OCI-LY1 (cell line): ENCODE measurements around the gene REG4.

Source experiments
- H2AFZ ChIP-seq: fragments of 200-600 bp; sonication (generic), shearing (Covaris generic); 2 replicates; pipeline ENCODE4 v1.6.0; 2014; ENCODE audit warnings: antibody characterized with exemption, mild to moderate bottlenecking, low read length
- H3F3A ChIP-seq: fragments of 200-600 bp; sonication (generic), shearing (Covaris generic); 2 replicates; pipeline ENCODE4 v1.6.0; 2014; ENCODE audit warnings: mild to moderate bottlenecking, antibody characterized with exemption, low read length, moderate library complexity; ENCODE audit not compliant: insufficient read depth
- H3K27ac ChIP-seq: fragments of 200-600 bp; sonication (generic); 2 replicates; pipeline ENCODE4 v1.5.1; 2014; ENCODE audit warnings: low read length, mixed run types, mild to moderate bottlenecking, low read depth; ENCODE audit not compliant: poor library complexity, severe bottlenecking
- H3K27me3 ChIP-seq: fragments of 200-600 bp; sonication (generic); 2 replicates; pipeline ENCODE4 v1.6.0; 2014; ENCODE audit warnings: antibody characterized with exemption, mild to moderate bottlenecking, low read length, moderate library complexity; ENCODE audit not compliant: insufficient read depth
- H3K36me3 ChIP-seq: fragments of 200-600 bp; sonication (generic); 2 replicates; pipeline ENCODE4 v1.6.1; 2014; ENCODE audit warnings: mild to moderate bottlenecking, antibody characterized with exemption, low read length, moderate library complexity, mixed read lengths; ENCODE audit not compliant: insufficient read depth
- H3K4me1 ChIP-seq: fragments of 200-600 bp; sonication (generic); 2 replicates; pipeline ENCODE4 v1.5.1; 2014; ENCODE audit warnings: mild to moderate bottlenecking, low read length, moderate library complexity; ENCODE audit not compliant: insufficient read depth, severe bottlenecking
- H3K4me2 ChIP-seq: fragments of 200-600 bp; sonication (generic), shearing (Covaris generic); 2 replicates; pipeline ENCODE4 v1.6.1; 2014; ENCODE audit warnings: low read length
- H3K4me3 ChIP-seq: fragments of 200-600 bp; sonication (generic); 2 replicates; pipeline ENCODE4 v1.5.1; 2014; ENCODE audit warnings: low read length, low read depth, mild to moderate bottlenecking, mixed read lengths; ENCODE audit not compliant: poor library complexity, severe bottlenecking
- H3K79me2 ChIP-seq: fragments of 200-600 bp; shearing (Covaris generic); 2 replicates; pipeline ENCODE4 v1.6.1; 2016; ENCODE audit warnings: mixed run types, low read length, mixed read lengths; ENCODE audit not compliant: insufficient read depth
- H3K9ac ChIP-seq: fragments of 200-600 bp; sonication (generic), shearing (Covaris generic); 2 replicates; pipeline ENCODE4 v1.6.1; 2014; ENCODE audit warnings: mild to moderate bottlenecking, low read length, mixed read lengths
- H3K9me2 ChIP-seq: fragments of 200-600 bp; sonication (generic), shearing (Covaris generic); 2 replicates; pipeline ENCODE4 v1.6.1; 2014; ENCODE audit warnings: low read depth, mild to moderate bottlenecking, low read length, mixed read lengths
- H3K9me3 ChIP-seq: fragments of 200-600 bp; shearing (Covaris generic); 2 replicates; pipeline ENCODE4 v1.6.1; 2014; ENCODE audit warnings: low read length, mixed read lengths
- H4K20me1 ChIP-seq: fragments of 200-600 bp; sonication (generic), shearing (Covaris generic); 2 replicates; pipeline ENCODE4 v1.6.0; 2016; ENCODE audit warnings: mild to moderate bottlenecking, low read length; ENCODE audit not compliant: insufficient read depth
- EZH2 ChIP-seq: fragments of 200-600 bp; sonication (generic), shearing (Covaris generic); IDR thresholded peaks from 2 replicates; pipeline ENCODE4 v1.8.0; 2017; ENCODE audit warnings: borderline replicate concordance, mixed run types, mild to moderate bottlenecking, antibody characterized with exemption, low read length, moderate library complexity, mixed read lengths
- TF ChIP-seq, protein P1 (sequence below): fragments of 200-600 bp; sonication (generic), shearing (Covaris generic); IDR thresholded peaks from 2 replicates; pipeline ENCODE4 v1.5.1; 2017; ENCODE audit warnings: mild to moderate bottlenecking, antibody characterized with exemption, low read length, moderate library complexity, mixed read lengths

The REG4 gene

DNA sequence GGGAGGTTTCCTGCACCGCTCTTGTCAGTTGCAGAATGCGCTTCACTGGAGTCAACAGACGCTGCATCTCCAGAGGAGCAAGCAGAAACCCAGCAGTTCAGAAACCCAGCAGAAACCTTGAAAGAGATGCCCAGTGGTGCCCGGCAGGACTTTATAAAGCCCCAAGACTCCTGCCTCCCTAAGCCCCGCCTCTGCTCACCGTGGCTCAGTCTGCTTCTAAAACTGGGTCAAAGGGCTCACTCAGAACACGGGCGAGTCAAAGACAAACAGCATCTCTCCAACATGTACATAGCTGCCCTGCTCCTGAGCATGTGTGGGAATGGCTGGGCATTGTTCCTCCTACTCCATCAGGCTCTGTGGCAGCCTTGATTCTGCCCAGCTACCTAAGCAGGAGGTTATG lies 42.5 kb downstream of the REG4 start, which contains the start of gene HMGCS2:
TSS of gene HMGCS2 (minus strand) at position 128 of the 400 bp plus-strand sequence. CDS start at position 67, 61 bp downstream.
- Histone ChIP-seq H4K20me1 (no peaks in the 10 kb centered on the region), H2AFZ (no peak within 1 kb of the TSS), H3K36me3 (no peaks in the 10 kb centered on the region), H3K9me2 (no peaks in the 10 kb centered on the region), H3K9me3 (no peaks in the 10 kb centered on the region), H3K27ac (no peak within 1 kb of the TSS), H3K27me3 (0 out of 2 replicates have a peak, but pooled peaks cover 5% of the 10 kb centered on the region), H3K79me2 (no peaks in the 10 kb centered on the region), H3K4me2 (no peak within 1 kb of the TSS), H3F3A (no peaks in the 10 kb centered on the region), H3K9ac (no peak within 1 kb of the TSS), H3K4me1 (no peaks in the 10 kb centered on the region), H3K4me3 (no peak within 1 kb of the TSS)
- TF ChIP-seq EZH2 = no peak
- TF ChIP-seq, protein P1, sequence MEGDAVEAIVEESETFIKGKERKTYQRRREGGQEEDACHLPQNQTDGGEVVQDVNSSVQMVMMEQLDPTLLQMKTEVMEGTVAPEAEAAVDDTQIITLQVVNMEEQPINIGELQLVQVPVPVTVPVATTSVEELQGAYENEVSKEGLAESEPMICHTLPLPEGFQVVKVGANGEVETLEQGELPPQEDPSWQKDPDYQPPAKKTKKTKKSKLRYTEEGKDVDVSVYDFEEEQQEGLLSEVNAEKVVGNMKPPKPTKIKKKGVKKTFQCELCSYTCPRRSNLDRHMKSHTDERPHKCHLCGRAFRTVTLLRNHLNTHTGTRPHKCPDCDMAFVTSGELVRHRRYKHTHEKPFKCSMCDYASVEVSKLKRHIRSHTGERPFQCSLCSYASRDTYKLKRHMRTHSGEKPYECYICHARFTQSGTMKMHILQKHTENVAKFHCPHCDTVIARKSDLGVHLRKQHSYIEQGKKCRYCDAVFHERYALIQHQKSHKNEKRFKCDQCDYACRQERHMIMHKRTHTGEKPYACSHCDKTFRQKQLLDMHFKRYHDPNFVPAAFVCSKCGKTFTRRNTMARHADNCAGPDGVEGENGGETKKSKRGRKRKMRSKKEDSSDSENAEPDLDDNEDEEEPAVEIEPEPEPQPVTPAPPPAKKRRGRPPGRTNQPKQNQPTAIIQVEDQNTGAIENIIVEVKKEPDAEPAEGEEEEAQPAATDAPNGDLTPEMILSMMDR = no peak

DNA sequence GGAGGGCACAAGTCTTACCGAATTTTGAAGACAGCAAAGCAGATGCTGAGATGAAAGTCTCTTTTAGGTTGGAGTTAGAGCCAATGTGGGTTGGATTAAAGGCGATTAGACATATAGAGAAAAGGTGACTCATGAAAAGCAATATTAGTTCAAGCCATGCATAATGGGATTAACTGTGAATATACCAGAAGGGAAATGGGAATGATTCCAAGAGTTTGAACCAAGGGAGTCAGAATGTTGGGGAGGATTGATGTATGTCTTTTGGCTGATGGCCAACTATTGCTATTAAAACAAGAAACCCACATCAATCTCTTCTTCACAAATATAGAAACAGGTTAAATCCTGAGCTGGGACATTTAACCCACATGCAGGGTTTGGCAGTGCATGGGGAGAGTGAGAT lies 43.8 kb downstream of the REG4 start:
- Histone ChIP-seq H3K4me3 (no peak overlapping the region), H3K27ac (no peak overlapping the region), H2AFZ (no peak overlapping the region), H3K27me3 (no peaks in the 10 kb centered on the region), H3K9me2 (no peaks in the 10 kb centered on the region), H3K79me2 (no peaks in the 10 kb centered on the region), H3K9me3 (no peaks in the 10 kb centered on the region), H3F3A (no peaks in the 10 kb centered on the region), H3K4me1 (no peaks in the 10 kb centered on the region), H4K20me1 (no peaks in the 10 kb centered on the region), H3K36me3 (no peaks in the 10 kb centered on the region), H3K4me2 (no peak overlapping the region), H3K9ac (no peak overlapping the region)
- TF ChIP-seq, protein P1 = no peak
- TF ChIP-seq EZH2 = no peak

DNA sequence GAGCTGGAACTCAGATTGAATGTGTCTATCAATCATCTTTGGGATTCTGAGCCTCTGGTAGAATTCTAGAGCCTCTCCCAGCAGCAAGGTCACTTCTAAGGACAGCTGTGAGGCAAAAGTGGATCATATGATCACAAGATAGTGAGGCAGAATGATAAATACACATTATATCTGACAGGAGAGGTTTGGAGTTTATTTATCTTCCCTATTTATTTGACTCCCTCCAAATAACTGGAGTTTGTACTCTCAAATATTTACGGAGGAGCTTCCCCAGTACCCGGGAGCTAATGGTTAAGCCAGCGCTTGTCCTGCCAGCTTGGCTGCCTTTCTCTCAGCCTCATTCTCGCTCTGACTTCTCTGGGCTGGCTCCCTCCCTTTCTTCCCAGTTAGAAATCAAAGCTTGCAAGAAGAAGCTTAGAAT lies 44.9 kb downstream of the REG4 start:
- no peaks in the 10 kb centered on the region for H3K79me2 ChIP-seq
- H3K36me3 ChIP-seq = no peaks in the 10 kb centered on the region
- no peaks in the 10 kb centered on the region for H4K20me1 ChIP-seq
- no peak for TF ChIP-seq EZH2
- TF ChIP-seq, protein P1 = no peak
- no peak overlapping the region for H3K27ac ChIP-seq
- H3F3A ChIP-seq = no peaks in the 10 kb centered on the region
- H3K9ac ChIP-seq = no peak overlapping the region
- no peaks in the 10 kb centered on the region for H3K27me3 ChIP-seq
- H3K4me3 ChIP-seq = no peak overlapping the region
- no peaks in the 10 kb centered on the region for H3K9me2 ChIP-seq
- no peaks in the 10 kb centered on the region for H3K4me1 ChIP-seq
- no peak overlapping the region for H3K4me2 ChIP-seq
- H2AFZ ChIP-seq = no peak overlapping the region
- H3K9me3 ChIP-seq = no peaks in the 10 kb centered on the region
